Measurements from ENCODE around the gene WDR46.

WDR46 gene

DNA sequence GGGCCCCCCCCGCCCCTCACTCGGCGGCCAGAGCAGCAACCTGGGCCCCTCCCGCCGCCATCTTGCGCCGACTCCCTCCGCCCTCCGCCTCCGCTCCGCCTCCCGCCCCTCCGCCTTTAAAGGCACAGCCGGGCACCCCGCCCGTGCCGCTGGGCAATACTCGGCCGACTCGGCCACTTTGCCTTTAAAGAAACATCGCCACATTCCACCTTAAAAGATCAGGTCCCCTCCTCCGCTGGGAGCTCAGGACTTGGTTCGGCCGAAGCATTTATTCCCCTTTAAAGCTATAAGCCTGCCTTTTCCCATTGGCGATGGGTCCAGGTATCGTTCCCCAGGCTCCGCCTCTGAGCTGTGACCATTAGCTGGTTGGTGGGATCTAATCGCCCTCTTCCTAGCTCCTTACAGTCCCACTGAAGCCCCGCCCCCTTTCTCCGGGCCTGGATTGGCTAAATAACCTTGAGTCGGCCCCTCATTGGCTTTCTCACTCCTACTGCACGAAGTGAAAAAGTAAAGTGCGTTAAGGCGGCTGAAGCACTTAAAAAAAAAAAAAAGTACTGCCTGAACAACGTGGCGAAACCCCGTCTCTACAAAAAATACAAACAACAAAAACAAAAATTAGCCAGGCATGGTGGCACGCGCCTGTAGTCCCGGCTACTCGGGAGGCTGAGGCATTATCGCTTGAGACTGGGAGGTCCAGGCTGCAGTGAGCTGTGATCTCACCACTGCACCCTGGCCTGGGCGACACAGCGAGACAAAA lies 28.8 kb upstream of the WDR46 start, which contains the start of gene ZBTB22:
Gene ZBTB22, minus strand, starts transcription at position 76 of the 757 bp plus-strand sequence. CDS start 828 bp downstream, outside the sequence.
- H3K27me3 Mint-ChIP-seq = no peaks in the 10 kb centered on the region
- H3K9me3 Mint-ChIP-seq = no peaks in the 10 kb centered on the region
- H3K4me3 Mint-ChIP-seq = peak within 1 kb of the TSS; percentile 92
- intact Hi-C loops (cut with micrococcal nuclease) = no loop called here
- peaks cover 77% of the 10 kb centered on the region for H3K4me1 Mint-ChIP-seq (ENCODE audit: low read depth)
- peaks cover 92% of the 10 kb centered on the region for H3K36me3 Mint-ChIP-seq (ENCODE audit: low read depth)
- H3K27ac Mint-ChIP-seq = peak within 1 kb of the TSS; percentile 98

DNA sequence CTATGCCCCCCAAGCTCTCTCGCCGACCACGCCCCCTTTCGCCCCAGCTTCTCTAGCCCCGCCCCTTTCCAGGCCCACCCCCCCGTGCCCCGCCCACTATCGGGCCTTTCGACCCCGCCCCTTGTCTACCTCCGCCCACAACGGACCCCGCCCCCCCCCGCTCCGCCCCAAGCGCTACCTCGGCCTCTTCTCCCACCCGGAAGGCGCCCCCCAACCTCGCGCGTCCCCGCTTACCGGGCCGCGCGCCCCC lies 28.3 kb upstream of the WDR46 start:
- no peaks in the 10 kb centered on the region for H3K27me3 Mint-ChIP-seq
- intact Hi-C loops (cut with micrococcal nuclease) = no loop called here
- peaks cover 92% of the 10 kb centered on the region for H3K36me3 Mint-ChIP-seq (ENCODE audit: low read depth)
- no peaks in the 10 kb centered on the region for H3K9me3 Mint-ChIP-seq
- H3K4me1 Mint-ChIP-seq (ENCODE audit: low read depth) = peaks cover 78% of the 10 kb centered on the region
- H3K4me3 Mint-ChIP-seq = peak overlapping the region; percentile 76
- H3K27ac Mint-ChIP-seq = peak overlapping the region; percentile 98

DNA sequence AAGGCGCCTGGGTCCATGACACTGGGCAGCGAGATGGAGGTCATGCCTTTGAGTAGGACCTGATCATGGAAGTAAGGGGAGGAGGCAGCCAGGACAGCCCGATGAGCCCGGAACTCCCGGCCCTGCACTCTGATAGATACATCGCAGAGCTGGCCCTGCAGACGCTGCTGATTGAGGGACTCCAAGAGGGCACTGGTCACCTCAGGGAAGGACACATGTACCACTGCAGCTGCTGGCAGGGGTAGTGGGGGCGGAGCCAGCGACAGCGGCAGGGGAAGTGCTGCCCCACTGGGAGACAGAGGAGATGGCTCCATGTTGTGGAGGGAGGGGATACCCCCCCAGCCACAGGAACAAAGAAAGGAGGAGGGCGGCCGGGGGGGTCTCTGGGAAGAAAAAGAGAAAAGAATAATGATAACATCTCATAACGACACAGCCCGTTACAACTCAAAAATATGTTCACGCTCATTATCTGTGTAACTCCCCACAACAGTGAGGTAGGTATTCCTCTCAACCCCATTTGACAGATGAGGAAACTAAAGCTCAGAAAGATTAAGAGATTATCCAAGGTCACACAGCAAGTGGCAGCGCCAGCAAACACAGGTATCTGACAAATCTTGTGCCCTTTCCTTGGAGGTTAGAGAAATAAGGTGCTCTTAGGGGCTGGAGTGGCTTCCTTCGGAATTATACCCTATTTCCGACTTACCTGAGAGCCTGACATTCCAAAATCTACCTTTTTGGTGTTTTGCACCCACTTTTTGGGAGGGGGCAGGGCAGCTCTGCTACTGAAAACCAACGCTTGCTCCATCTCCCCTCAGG lies 27.8 kb upstream of the WDR46 start:
- intact Hi-C loops (cut with micrococcal nuclease) = no loop called here
- Mint-ChIP-seq H3K27me3 (no peaks in the 10 kb centered on the region), H3K4me3 (peak overlapping the region; percentile 76), H3K9me3 (no peaks in the 10 kb centered on the region), H3K27ac (peak overlapping the region; percentile 98), H3K4me1 (ENCODE audit: low read depth) (peaks cover 78% of the 10 kb centered on the region), H3K36me3 (ENCODE audit: low read depth) (peaks cover 92% of the 10 kb centered on the region)

DNA sequence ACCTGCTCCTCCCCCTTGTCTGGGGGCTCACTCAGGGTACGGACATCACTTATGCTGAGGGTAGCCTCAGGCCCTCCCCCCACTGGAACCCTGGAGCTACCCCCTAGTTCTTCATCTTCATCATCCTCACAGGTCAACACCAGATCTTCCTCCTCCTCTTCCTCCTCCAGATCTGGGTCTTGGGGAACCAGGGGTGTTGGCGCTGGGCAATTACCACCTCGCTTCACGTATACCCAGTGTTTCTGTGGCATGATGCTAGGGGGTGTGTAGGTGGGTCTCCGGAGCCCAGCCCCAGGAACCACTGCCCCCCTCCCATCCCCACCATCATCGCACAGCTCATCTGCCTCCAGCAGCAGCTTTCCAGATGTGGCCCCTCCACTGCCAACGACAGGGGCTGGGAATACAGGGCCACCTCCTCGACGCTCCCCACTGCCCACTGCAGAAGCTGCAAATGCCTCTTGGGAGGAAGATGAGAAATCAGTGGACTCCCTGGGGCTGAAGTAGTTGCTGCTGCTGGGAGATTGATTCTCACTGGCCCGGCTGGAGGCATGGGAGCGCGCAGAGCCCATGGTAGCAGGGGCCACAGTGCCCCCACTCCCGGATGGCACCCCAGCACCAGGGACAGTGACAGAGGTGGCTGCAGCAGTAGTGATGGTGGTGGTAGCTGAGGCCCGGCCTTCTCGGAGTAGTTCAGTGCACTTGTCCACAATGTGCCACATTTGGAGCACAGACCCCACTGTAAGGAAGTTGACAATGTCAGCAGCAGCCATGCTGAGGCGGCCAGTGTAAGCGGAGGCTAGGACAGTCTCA lies 27.0 kb upstream of the WDR46 start:
- Mint-ChIP-seq H3K4me3 (peak overlapping the region; percentile 76), H3K36me3 (ENCODE audit: low read depth) (peaks cover 94% of the 10 kb centered on the region), H3K27ac (peak overlapping the region; percentile 98), H3K9me3 (no peaks in the 10 kb centered on the region), H3K27me3 (no peaks in the 10 kb centered on the region), H3K4me1 (ENCODE audit: low read depth) (peaks cover 76% of the 10 kb centered on the region)
- intact Hi-C loops (cut with micrococcal nuclease) = no loop called here

DNA sequence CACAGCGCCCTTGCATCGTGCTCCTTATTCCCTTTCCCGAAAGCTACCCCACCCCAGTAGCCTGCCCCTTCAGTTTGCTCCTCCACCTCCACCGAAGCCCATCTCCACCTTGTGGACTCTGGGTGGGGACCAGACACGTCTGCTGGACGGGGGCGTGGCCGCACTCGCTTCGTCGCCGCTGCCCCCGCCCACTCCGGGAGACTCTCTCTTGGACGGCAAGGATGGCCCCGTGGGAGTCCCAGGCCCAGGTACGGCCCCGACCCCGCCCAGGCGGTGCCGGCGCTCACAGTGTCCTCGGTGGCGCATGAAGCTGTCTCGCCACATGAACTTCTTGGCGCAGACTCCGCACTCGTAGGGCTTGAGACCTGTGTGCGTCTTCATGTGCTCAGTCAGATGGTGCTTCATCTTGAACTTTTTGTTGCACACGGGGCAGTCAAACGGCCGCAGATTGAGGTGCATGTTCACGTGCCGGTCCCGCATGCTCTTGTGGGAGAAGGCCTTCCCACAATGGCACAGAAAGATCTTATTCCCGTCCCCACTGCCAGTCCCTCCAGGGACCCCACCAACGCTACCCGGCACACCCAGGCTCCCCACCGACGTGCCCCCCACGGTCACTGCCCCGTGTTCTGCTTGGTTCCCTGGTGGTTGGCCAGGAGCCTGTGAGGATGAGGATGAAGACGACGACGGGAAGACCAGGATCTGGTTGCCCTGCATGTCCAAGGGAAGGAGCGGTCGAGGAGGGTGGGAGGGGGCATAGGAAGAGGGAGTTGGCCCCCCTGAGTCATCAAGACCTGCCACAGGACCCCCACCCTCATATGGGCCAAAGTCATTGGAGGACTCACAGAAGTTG lies 26.1 kb upstream of the WDR46 start:
- Mint-ChIP-seq H3K4me3 (peak overlapping the region; percentile 100), H3K27me3 (no peaks in the 10 kb centered on the region), H3K9me3 (no peaks in the 10 kb centered on the region), H3K36me3 (ENCODE audit: low read depth) (peaks cover 94% of the 10 kb centered on the region), H3K4me1 (ENCODE audit: low read depth) (peaks cover 75% of the 10 kb centered on the region), H3K27ac (peak overlapping the region; percentile 98)
- intact Hi-C loops (cut with micrococcal nuclease) = loop anchor here (1.0 to 5.0 kb wide), 2 partner anchors 8 to 32 kb away; no protein-coding TSS in a partner anchor

DNA sequence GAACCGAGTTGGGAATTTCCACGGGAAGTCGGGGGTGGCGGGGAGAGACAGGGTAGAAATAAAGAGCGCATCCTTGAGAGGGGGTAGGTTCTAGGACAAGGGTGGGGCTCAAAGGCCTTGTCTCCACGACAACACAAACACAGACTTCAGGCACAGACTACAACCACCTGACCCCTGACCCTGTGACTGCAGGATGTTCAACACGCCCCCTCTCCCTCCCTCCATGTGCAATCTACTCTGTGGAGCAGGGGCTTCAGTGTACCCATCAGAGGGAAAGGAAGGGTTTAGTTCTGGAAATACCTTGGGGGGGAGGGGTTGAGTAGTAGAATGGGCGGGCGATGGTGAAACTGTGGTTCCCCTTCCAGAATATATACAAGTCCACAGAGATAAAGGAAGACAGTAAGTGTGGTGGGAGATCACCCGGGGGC lies 25.5 kb upstream of the WDR46 start:
- Mint-ChIP-seq H3K9me3 (no peaks in the 10 kb centered on the region), H3K27me3 (no peaks in the 10 kb centered on the region), H3K4me3 (peak overlapping the region; percentile 100), H3K36me3 (ENCODE audit: low read depth) (peaks cover 94% of the 10 kb centered on the region), H3K4me1 (ENCODE audit: low read depth) (peaks cover 69% of the 10 kb centered on the region), H3K27ac (peak overlapping the region; percentile 98)
- intact Hi-C loops (cut with micrococcal nuclease) = loop anchor here (1.0 to 5.0 kb wide), 2 partner anchors 9 to 33 kb away; no protein-coding TSS in a partner anchor

DNA sequence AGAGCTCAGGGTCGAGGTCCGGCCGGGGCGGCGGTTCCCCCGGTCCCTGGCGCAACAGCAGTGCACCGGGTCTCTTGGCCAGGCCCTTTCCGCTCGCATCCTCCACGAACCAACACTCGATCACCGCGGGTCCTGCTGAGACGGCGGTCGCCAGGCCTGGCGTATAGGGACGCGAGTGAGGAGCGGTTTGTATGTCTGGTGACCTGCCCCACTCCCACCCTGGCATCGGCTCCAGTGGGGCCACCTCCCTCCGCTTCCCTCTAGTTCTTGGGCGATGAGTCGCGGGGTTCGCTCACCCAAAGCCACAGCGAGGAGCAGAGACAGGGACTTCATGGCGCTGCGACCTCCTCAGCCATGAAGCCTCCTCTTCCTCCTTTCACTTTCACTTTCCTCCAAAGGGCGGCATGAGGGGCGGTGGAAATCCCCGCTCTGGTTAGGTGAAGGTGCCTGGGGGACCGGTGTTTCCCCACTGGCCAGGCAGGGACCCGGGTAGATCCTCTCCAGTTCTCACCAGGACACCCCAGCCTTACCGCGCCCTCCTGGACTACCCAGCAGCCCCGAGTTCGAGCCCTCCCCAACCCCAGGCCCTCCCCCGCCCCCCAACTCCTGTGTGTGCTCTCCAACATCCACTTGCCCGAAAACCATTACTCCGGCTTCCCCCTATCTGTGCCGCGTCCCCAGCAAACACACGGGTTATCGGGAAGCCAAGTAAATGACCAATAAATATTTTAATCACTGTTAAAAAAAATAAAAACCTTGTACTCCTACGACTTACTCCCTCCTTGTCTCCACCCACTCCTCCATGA lies 24.9 kb upstream of the WDR46 start, which contains the start of gene TAPBP:
Gene TAPBP, minus strand, starts transcription at position 370 of the 806 bp plus-strand sequence. Its CDS starts 37 bp downstream, at position 333.
- peaks cover 94% of the 10 kb centered on the region for H3K36me3 Mint-ChIP-seq (ENCODE audit: low read depth)
- intact Hi-C loops (cut with micrococcal nuclease) = loop anchor here (1.0 to 5.0 kb wide), 3 partner anchors 9 to 33 kb away; partner anchors contain the start of gene RGL2
- H3K9me3 Mint-ChIP-seq = no peaks in the 10 kb centered on the region
- peaks cover 62% of the 10 kb centered on the region for H3K4me1 Mint-ChIP-seq (ENCODE audit: low read depth)
- H3K27me3 Mint-ChIP-seq = no peaks in the 10 kb centered on the region
- peak within 1 kb of the TSS; percentile 98 for H3K27ac Mint-ChIP-seq
- H3K4me3 Mint-ChIP-seq = peak within 1 kb of the TSS; percentile 100

DNA sequence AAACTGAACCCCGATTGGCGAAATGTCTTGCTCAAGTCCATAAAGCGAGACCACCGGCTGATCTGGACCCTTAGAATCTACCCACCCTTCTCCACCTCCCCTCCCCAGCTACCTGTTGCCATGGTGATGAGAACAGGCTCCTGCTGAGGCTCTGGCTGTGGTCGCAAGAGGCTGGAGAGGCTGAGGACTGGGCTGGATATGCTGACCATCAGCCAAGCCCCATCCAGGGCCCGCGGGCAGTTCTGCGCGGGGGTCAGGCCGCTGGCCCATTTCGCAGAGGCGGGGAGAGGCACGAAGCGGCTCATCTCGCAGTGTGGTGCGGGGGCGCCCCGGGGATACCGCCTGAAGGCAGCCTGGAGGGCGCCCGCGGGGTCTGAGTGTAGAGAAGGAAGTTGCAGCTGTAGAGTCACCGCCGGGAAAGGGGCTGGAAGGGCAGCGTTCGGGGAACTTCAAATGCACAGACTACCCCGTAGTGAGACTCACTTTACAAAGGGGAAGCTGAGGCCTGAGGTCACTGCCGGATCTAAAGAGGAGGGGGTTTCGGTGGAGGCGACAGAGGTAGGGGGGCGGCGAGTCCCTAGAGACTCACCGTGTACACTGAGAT lies 24.2 kb upstream of the WDR46 start:
- H3K36me3 Mint-ChIP-seq (ENCODE audit: low read depth) = peaks cover 94% of the 10 kb centered on the region
- peaks cover 60% of the 10 kb centered on the region for H3K4me1 Mint-ChIP-seq (ENCODE audit: low read depth)

DNA sequence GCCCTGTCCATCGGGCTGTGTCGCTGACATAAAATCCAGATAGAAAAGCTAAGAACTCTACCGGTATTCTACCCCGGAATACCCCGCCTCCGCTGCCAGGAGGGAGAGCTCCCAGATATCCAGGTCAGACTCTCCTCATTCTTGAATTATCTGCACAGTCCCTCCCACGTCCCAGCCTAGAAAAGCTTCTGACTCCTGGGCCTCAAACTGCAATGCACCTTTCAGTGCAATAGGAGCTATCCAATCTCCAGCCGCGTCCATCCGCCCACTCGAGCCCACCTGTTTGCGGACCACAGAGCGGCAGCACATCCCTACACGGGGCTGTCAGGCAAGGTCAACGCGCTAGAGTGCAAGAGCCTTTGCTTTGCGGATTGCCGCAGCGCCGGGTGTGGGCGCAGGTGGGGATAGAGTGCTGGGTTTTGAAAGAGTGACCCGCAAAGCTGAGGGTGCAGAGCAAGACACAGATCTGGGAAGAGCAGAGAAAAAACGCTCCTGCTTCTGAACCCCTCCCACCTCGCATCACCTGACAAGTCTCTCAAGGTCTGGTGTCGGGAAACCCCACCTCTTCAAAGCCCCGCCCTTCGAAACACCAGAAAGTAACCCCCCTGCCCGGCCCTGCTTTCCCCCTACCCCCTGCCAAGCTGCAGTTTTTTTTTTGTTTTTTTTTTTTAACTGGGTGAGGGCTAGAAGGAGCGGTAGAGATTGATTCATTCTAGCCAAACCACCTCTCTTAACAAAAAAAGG lies 23.5 kb upstream of the WDR46 start:
- H3K27ac Mint-ChIP-seq = peak overlapping the region; percentile 98
- intact Hi-C loops (cut with micrococcal nuclease) = loop anchor here (2.0 to 5.0 kb wide), 2 partner anchors 14 to 35 kb away; partner anchors contain the start of gene RGL2
- peaks cover 59% of the 10 kb centered on the region for H3K4me1 Mint-ChIP-seq (ENCODE audit: low read depth)
- H3K9me3 Mint-ChIP-seq = no peaks in the 10 kb centered on the region
- H3K36me3 Mint-ChIP-seq (ENCODE audit: low read depth) = peaks cover 90% of the 10 kb centered on the region
- H3K27me3 Mint-ChIP-seq = no peaks in the 10 kb centered on the region
- H3K4me3 Mint-ChIP-seq = peak overlapping the region; percentile 100

More for the DNA sequence above, 24.2 kb upstream of the WDR46 start:
- H3K4me3 Mint-ChIP-seq = peak overlapping the region; percentile 100
- intact Hi-C loops (cut with micrococcal nuclease) = loop anchor here (2.0 to 5.0 kb wide), 2 partner anchors 14 to 34 kb away; partner anchors contain the start of gene RGL2
- H3K27me3 Mint-ChIP-seq = no peaks in the 10 kb centered on the region
- peak overlapping the region; percentile 98 for H3K27ac Mint-ChIP-seq
- H3K9me3 Mint-ChIP-seq = no peaks in the 10 kb centered on the region

DNA sequence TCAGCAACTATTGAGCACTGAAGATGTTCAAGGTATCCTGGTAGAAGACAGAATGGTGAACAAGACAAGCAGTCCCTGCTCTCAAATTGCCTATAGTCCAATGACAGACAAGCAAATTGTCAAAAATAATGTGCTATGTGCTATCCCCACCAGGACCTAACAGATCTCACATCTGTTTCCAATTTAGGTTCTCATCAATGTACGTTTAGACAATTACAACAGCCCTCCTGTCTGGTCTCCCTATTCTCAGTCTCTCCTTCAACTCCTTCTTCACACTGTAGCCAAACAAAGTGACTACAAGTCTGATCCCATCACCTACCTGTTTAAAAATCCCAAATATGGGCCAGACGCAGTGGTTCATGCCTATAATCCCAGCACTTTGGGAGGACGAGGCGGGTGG lies 17.3 kb upstream of the WDR46 start:
- H3K27me3 Mint-ChIP-seq = no peaks in the 10 kb centered on the region
- peaks cover 89% of the 10 kb centered on the region for H3K36me3 Mint-ChIP-seq (ENCODE audit: low read depth)
- H3K9me3 Mint-ChIP-seq = no peaks in the 10 kb centered on the region
- intact Hi-C loops (cut with micrococcal nuclease) = no loop called here
- no peak overlapping the region for H3K27ac Mint-ChIP-seq
- no peak overlapping the region for H3K4me3 Mint-ChIP-seq
- H3K4me1 Mint-ChIP-seq (ENCODE audit: low read depth) = peaks cover 59% of the 10 kb centered on the region

DNA sequence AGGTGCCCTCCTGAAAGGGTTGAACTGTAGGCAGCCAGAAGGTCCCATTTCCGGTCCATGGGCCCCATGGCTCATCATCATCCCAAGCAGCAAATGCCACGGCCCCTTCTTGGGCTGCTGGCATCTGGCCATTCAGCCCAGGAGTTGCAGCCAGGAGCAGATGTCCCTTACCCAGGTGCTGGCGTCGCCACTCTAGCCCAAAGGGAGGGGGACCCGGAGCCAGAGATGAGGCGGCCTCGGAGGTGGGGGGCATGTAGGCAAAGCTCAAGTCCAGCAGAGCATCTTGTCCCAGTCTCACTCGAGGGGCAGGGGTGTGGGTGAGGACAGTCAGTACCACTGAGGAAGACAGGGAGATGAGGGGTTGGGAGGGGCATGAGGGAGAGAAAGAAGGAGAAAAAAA lies 16.0 kb upstream of the WDR46 start:
- H3K27ac Mint-ChIP-seq = peak overlapping the region; percentile 43
- peaks cover 58% of the 10 kb centered on the region for H3K4me1 Mint-ChIP-seq (ENCODE audit: low read depth)
- intact Hi-C loops (cut with micrococcal nuclease) = no loop called here
- no peaks in the 10 kb centered on the region for H3K27me3 Mint-ChIP-seq
- no peaks in the 10 kb centered on the region for H3K9me3 Mint-ChIP-seq
- no peak overlapping the region for H3K4me3 Mint-ChIP-seq
- H3K36me3 Mint-ChIP-seq (ENCODE audit: low read depth) = peaks cover 89% of the 10 kb centered on the region
